Activated CD8-positive, alpha-beta memory T cell treated with anti-CD3 and anti-CD28 coated beads, Interleukin-2, amount 50 U/mL, for 4 hours (primary cell): ENCODE results near the gene IMPA2.
"Not testable (repeated sequence)": the region's sequence is repeated elsewhere in the genome, so short reads cannot be mapped to it uniquely, and the experiment has no call there.

ENCODE experiments used
- DNase-seq: peaks from one replicate; pipeline ENCODE4 v3.0.0-alpha.2; 2020

The IMPA2 gene

GRCh38 chr18:12052866-12053265, 71.6 kb downstream of the IMPA2 start:
- no peak for DNase-seq

GRCh38 chr18:12053289-12053688, 72.0 kb downstream of the IMPA2 start:
- DNase-seq, result no peak

GRCh38 chr18:12056034-12056883, 75.0 kb downstream of the IMPA2 start:
- no peak for DNase-seq

- no peak for DNase-seq
Measured at GRCh38 chr18:12056884-12057402, 75.6 kb downstream of the IMPA2 start.

GRCh38 chr18:12057419-12058039, 76.2 kb downstream of the IMPA2 start:
- no peak for DNase-seq

- DNase-seq, result no peak
Measured at GRCh38 chr18:12059334-12060181, 78.3 kb downstream of the IMPA2 start.

- DNase-seq, result no peak
Measured at GRCh38 chr18:12060182-12060870, 79.0 kb downstream of the IMPA2 start.

- no peak for DNase-seq
Measured at GRCh38 chr18:12061685-12062084, 80.4 kb downstream of the IMPA2 start.

GRCh38 chr18:12062974-12063373, 81.7 kb downstream of the IMPA2 start:
- no peak for DNase-seq

- DNase-seq, result no peak
Measured at GRCh38 chr18:12064086-12064763, 82.9 kb downstream of the IMPA2 start.

GRCh38 chr18:12065397-12065796, 84.1 kb downstream of the IMPA2 start:
- no peak for DNase-seq

GRCh38 chr18:12066910-12067511, 85.7 kb downstream of the IMPA2 start:
- no peak for DNase-seq

- no peak for DNase-seq
Measured at GRCh38 chr18:12067671-12068070, 86.4 kb downstream of the IMPA2 start.

GRCh38 chr18:12068316-12068949, 87.1 kb downstream of the IMPA2 start:
- DNase-seq, result not testable (repeated sequence)

GRCh38 chr18:12068950-12069320, 87.6 kb downstream of the IMPA2 start:
- no peak for DNase-seq

- not testable (repeated sequence) for DNase-seq
Measured at GRCh38 chr18:12071066-12071465, 89.8 kb downstream of the IMPA2 start.

GRCh38 chr18:12072996-12073395, 91.7 kb downstream of the IMPA2 start:
- DNase-seq, result no peak

GRCh38 chr18:12074736-12075135, 93.4 kb downstream of the IMPA2 start:
- no peak for DNase-seq

GRCh38 chr18:12076424-12077140, 95.3 kb downstream of the IMPA2 start:
- DNase-seq, result no peak

GRCh38 chr18:12077994-12078393, 96.7 kb downstream of the IMPA2 start:
- not testable (repeated sequence) for DNase-seq
